KG1 (cell line): ENCODE measurements around the gene OTOP3.

Experiments used
- DNase-seq: peaks from one replicate; lab custom pipeline; 2025; lab: John Stamatoyannopoulos, UW

OTOP3 gene

GRCh38 chr17:74941128-74941725 is 5.5 kb downstream of the OTOP3 start:
- DNase-seq = no peak

GRCh38 chr17:74943808-74944522 is 8.3 kb downstream of the OTOP3 start:
- no peak for DNase-seq

- DNase-seq = no peak
Observed at GRCh38 chr17:74945543-74945942, 9.8 kb downstream of the OTOP3 start.

- DNase-seq = no peak
Observed at GRCh38 chr17:74946641-74947040, 10.9 kb downstream of the OTOP3 start.

GRCh38 chr17:74947041-74947754 is 11.5 kb downstream of the OTOP3 start:
- no peak for DNase-seq

- no peak for DNase-seq
Observed at GRCh38 chr17:74949455-74950115, 13.9 kb downstream of the OTOP3 start.

- DNase-seq = no peak
Observed at GRCh38 chr17:74950207-74950606, 14.5 kb downstream of the OTOP3 start.

GRCh38 chr17:74951065-74951464 is 15.4 kb downstream of the OTOP3 start:
- no peak for DNase-seq

GRCh38 chr17:74951680-74952421 is 16.2 kb downstream of the OTOP3 start:
- no peak for DNase-seq

- no peak for DNase-seq
Observed at GRCh38 chr17:74952431-74953133, 16.9 kb downstream of the OTOP3 start.

GRCh38 chr17:74953134-74953687 is 17.5 kb downstream of the OTOP3 start:
- DNase-seq = no peak

GRCh38 chr17:74954115-74954514 is 18.4 kb downstream of the OTOP3 start:
- no peak for DNase-seq

- DNase-seq = no peak
Observed at GRCh38 chr17:74954665-74955421, 19.1 kb downstream of the OTOP3 start.

- DNase-seq = no peak
Observed at GRCh38 chr17:74956093-74956492, 20.4 kb downstream of the OTOP3 start.

GRCh38 chr17:74957935-74958740 is 22.4 kb downstream of the OTOP3 start:
- peak; percentile 33 for DNase-seq

GRCh38 chr17:74959826-74960515 is 24.3 kb downstream of the OTOP3 start:
- DNase-seq = no peak

GRCh38 chr17:74960570-74961342 is 25.1 kb downstream of the OTOP3 start:
- peak; percentile 62 for DNase-seq
